Right lung (tissue), 5 donors: ENCODE measurements around the gene NAT8L. TPM values are rescaled to one million over a fixed set of nuclear protein-coding genes. Genes with fewer than 3 reads are reported as not detected.

Experiments used
- DNase-seq, 2 donors: peaks; one replicate each; pipeline ENCODE4 v3.0.0-alpha.2; 2013
- polyA plus RNA-seq, 5 donors: library from polyadenylated mRNA; unstranded; fragments of 120-200 nt; gene quantifications; one replicate each; pipeline versions ENCODE4 v1.2.1 to v1.2.3, GENCODE V29; 2013; ENCODE audit warnings: inconsistent platforms in 1 of 5, low replicate concordance in 1 of 5; ENCODE audit not compliant: insufficient read length in 5 of 5, insufficient read depth in 1 of 5

Gene NAT8L
- polyA plus RNA-seq, 5 donors = 2.8 to 7.7 (median 4.1) TPM

GRCh38 chr4:2090642-2091041 is 31.5 kb downstream of the NAT8L start:
- no peak for DNase-seq

GRCh38 chr4:2091990-2092668 is 33.0 kb downstream of the NAT8L start:
- no peak for DNase-seq

DNA sequence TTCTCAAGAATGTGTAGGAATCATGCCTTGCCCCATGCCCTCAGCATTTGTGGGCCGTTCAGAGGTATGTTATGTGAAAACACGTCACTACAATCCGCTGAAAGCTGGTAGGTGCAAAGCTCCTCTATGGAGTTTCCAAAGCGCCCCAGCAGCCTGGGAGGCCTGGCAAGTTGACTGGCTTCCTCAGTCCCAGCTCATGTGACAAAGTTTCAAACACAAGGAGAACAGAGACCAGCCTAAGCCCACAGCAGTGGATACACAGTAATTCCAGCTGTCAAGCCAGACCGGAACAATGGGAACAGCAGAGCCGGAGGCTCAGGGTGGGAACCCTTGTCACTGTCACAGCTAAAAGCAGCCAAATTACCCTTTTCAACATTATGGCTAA is 33.5 kb downstream of the NAT8L start:
- DNase-seq = no peak

GRCh38 chr4:2093265-2093664 is 34.1 kb downstream of the NAT8L start:
- no peak for DNase-seq

DNA sequence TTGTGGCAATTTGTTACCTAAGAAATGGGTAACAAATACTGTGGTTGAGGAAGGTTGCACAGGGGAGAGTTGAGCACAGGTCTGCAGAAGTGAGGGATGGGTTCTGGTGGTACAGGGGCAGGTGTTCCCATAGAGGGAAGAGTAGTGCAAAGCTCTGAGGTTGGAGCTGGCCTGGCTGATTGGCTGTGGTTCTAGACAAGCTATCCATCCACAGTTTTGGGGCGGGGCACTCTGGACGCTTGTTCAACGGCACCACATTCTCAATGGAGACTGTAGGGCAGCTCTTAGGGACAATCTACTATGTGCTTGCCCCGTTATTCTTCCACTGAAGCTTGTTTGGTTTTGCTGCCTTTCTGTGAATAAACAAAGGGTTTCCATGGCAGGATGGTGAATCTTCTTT is 35.4 kb downstream of the NAT8L start:
- DNase-seq = no peak

DNA sequence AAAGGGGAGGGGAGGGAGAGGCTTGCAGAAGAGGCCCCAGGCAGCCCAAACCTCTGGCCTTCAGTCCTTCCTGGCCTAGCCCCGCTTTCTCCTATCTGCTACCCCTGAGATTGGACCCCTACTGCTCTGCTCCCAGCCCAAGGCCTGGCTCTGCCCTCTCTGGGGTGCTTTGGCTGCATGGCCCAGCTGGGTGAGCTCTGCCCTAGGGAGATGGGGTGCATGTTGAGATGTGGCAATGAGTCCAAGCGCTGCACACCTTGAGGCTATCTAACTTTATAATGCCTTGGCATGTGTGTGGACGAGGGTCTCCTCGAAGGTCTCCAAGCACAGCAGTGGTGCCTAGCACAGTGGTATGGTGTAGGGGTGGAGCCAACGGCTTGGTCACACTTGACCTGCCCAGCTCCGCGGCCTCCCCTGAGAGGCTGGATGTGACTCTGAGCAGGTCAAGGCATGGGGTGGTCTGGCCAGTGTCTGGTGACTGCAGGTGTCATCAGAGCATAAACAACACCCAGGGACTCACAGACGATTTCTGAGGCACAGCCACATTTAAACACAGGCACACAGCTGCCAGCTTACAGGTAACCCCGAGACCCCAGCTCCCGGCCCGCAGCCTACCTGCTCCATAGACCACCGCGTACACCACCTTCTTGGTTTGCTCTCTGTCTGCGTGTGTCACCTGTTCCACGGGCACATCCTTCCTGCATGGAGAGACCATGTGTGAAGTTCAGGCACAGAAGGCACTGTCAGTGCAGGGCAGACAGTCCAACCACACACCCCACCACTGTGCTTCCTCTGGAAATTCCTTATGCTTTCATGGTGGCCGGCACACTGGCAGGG is 36.3 kb downstream of the NAT8L start:
- no peak for DNase-seq

GRCh38 chr4:2096073-2096609 is 37.0 kb downstream of the NAT8L start:
- no peak for DNase-seq

DNA sequence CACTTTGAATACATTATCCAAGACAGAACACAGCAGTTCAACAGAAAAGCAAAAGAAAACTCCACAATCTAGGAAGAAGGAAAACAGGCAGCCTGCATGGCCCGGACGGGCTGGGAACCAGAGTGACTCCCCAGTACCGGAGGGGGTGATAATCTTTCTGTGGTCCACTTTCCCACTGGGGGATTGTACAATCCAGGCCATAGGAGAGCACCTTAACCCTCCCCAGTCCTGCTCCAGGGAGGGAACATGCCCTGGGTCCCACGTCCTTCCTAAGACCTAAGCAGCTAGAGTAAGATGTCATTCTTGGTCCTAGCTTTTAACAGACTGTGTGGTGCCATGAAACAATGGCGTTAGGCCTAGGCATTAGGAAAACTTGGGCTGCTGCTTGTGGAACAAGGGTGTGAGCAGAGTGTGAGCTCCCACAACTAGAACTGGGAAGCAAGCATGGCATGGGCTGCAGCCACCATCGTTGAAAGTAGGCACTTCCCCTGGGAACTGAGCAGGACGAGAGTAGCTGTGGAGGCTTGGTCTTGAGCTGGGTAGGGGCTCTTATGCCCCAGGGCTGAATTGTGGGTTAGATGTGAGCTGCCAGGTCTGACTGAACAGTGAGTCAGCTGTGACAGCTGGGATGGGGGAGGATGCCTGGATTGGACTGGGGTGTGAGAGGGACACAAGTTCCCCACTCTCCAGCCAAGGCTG is 42.4 kb downstream of the NAT8L start:
- no peak for DNase-seq

DNA sequence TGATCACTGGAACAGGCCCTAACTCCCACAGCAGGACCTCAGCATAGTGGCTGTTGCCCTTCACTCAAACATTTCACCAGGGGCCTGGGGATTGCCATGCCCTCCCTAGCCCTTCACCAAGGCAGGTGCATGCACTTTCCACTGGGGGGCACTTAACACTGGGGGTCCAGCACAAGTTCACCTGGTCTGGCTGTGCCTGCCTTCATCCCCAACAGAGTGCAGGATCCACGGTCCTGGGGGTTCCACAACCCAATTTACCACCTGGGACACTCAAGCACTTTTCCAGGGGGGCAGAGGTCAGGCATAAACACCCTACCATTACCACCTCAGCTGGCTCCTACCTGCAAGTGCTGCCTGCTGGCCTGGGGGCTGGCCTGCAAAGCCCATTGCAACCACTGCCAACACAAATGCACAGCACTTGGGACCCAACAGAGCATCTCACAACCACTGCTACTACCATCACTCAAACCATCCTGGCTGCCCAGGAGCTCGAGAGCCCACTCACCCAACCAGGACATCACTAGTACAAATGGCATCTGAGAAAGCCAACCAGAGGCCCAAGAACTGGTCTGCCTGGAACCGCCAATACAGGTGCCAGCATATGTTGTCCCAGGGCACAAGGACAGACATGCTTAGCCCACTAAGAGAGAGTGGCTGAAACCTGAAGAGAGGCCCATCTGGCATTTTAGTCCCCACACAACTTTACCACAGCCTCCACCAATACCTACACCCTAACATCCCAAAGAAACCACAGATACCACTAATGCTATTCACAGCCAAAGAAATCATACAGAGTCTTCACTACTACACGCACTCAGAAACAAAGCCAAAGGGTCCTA is 43.1 kb downstream of the NAT8L start:
- DNase-seq = no peak

DNA sequence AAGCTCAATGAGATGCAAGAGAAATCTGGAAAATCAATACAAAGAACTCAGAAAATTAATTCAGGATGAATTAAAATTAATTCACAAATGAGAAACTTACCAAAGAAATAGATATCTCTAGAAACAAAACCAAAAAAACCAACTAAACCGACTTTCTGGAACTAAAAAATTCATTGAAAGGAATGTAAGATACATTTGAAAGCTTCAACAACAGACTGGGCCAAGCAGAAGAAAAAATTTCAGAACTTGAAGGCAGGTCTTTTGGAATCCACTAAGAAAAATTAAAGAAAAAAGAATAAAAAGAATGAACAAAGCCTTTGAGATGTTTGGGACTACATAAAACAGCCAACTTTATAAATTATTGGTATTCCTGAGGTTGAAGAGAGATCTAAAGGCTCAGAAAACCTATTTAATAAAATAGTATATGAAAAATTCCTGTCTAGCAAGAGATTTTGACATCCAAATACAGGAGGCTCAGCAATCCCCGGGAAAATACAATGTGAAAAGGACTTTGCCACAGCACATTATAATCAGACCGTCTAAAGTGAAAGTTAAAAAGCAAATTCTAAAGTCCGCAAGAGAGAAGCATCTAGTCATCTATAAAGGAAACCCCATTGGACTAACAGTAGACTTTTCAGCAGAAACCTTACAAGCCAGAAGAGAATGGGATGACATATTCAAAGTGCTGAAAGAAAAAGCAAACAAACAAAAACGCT is 44.2 kb downstream of the NAT8L start:
- no peak for DNase-seq

- DNase-seq = no peak
Observed at GRCh38 chr4:2103843-2104547, 44.9 kb downstream of the NAT8L start.

DNA sequence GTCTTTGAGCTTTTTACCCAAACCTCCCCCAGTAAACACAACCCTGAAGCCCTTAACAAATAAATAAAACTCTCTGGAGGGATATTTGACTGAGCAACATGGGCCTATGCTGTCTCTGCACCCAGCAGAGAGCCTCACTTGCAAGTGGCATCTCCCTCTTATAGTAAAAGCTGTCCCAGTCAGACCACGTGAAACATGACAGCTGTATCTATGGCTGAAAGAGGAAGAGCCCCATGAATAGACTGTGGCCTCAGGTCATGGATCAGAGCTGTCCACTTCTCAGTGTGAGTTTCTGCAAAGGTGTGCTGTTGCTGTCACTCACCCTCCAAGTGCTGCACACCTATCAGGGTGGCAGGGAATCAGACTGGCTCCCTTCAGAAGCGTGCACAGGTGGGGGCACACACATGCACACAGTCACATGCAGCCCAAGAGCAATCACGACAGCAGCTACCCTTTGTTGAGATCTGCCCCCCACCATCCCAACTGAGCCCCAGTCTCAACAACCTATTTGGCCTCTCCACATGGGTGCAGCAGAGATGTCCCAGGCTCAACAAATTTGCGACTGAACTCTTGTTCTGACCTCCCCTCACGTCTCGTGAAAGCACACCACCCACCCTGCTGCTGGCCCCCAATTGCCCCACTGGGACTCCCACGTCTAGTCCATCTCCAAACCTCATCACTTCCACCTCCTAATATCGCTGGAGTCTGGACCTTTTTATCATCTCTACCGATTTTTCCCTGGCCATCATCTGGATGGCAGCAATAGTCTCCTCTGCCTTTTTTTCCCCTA is 45.6 kb downstream of the NAT8L start:
- no peak for DNase-seq

GRCh38 chr4:2105559-2105958 is 46.4 kb downstream of the NAT8L start:
- no peak for DNase-seq

DNA sequence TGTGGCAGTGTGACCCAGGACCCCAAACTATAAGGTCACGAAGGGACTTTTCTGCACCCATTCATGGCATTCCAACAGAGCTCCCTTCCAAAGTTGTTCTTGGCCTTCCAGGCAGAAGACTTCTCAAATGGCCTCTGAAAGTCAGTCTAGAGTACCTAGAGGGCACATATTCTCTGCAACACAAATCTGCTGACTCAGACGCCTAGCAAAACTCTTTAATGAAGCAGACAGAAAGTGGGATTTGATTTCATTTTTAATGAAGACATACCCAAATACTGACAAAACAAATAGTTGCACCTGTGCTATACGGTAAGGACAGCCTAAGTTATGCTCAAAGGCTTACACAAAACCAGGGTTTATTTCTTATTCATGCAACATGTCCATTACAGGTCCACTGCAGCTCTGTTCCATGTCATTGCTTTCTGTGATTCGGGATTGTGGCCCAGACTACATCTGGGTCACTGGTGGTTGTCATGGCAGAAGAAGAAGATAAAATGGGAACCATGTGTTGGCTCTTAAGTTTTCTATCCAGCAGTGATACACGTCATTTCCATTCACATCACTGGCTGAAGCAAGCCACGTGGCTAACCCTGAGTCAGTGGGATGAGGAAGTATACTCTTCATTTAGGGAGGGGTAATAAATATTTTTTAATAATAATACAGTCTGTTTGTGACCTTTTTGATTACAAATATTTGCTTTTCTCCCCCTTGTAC is 57.7 kb downstream of the NAT8L start:
- DNase-seq = no peak
